Nephron progenitor cell (in vitro differentiated cells): ENCODE results near the gene TNF.
A peak's percentile ranks its signal among the peaks of the same experiment; 100 is the strongest.

Source experiments
- DNase-seq: peaks from one replicate; pipeline ENCODE4 v3.0.0; 2021
- H3K27ac Mint-ChIP-seq: 2 replicates; pipeline ENCODE4 v1.8.0; 2021; ENCODE audit warnings: mild to moderate bottlenecking, moderate library complexity, mixed read lengths
- H3K27me3 Mint-ChIP-seq: 2 replicates; pipeline ENCODE4 v1.8.0; 2021; ENCODE audit warnings: mild to moderate bottlenecking, low read depth, mixed read lengths; ENCODE audit not compliant: poor library complexity
- H3K36me3 Mint-ChIP-seq: 2 replicates; pipeline ENCODE4 v1.8.0; 2021; ENCODE audit warnings: low read depth, mixed read lengths
- H3K4me1 Mint-ChIP-seq: 2 replicates; pipeline ENCODE4 v1.8.0; 2021; ENCODE audit warnings: mixed read lengths
- H3K4me3 Mint-ChIP-seq: 2 replicates; pipeline ENCODE4 v1.8.0; 2021; ENCODE audit warnings: mild to moderate bottlenecking, moderate library complexity, mixed read lengths
- H3K9me3 Mint-ChIP-seq: 2 replicates; pipeline ENCODE4 v1.8.0; 2021; ENCODE audit warnings: mild to moderate bottlenecking, moderate library complexity, mixed read lengths
- CTCF ChIP-seq: fragments of 200-600 bp; sonication (generic); IDR thresholded peaks from 2 replicates; pipeline ENCODE4 v1.5.0; 2021; ENCODE audit warnings: antibody characterized with exemption

The TNF gene

GRCh38 chr6:31576897-31577578 is 1.7 kb downstream of the TNF start:
- Mint-ChIP-seq H3K27me3 (peaks cover 48% of the 10 kb centered on the region), H3K27ac (peak overlapping the region; percentile 93), H3K36me3 (no peaks in the 10 kb centered on the region), H3K9me3 (no peaks in the 10 kb centered on the region), H3K4me1 (peaks cover 55% of the 10 kb centered on the region), H3K4me3 (no peak overlapping the region)
- DNase-seq: no peak
- TF ChIP-seq CTCF: no peak

GRCh38 chr6:31577579-31577966 is 2.2 kb downstream of the TNF start:
- H3K36me3 Mint-ChIP-seq: no peaks in the 10 kb centered on the region
- no peak overlapping the region for H3K27ac Mint-ChIP-seq
- H3K9me3 Mint-ChIP-seq: no peaks in the 10 kb centered on the region
- H3K4me3 Mint-ChIP-seq: no peak overlapping the region
- DNase-seq: no peak
- peaks cover 60% of the 10 kb centered on the region for H3K4me1 Mint-ChIP-seq
- peaks cover 50% of the 10 kb centered on the region for H3K27me3 Mint-ChIP-seq
- no peak for TF ChIP-seq CTCF

- Mint-ChIP-seq H3K36me3 (no peaks in the 10 kb centered on the region), H3K4me3 (no peak overlapping the region), H3K27me3 (peaks cover 54% of the 10 kb centered on the region), H3K27ac (peak overlapping the region; percentile 72), H3K9me3 (no peaks in the 10 kb centered on the region), H3K4me1 (peaks cover 60% of the 10 kb centered on the region)
- no peak for DNase-seq
- TF ChIP-seq CTCF: no peak
These were observed 3.1 kb downstream of the TNF start for GRCh38 chr6:31578184-31579118.

GRCh38 chr6:31579119-31579505 is 3.7 kb downstream of the TNF start:
- H3K27me3 Mint-ChIP-seq: peaks cover 49% of the 10 kb centered on the region
- no peak for TF ChIP-seq CTCF
- H3K36me3 Mint-ChIP-seq: no peaks in the 10 kb centered on the region
- no peaks in the 10 kb centered on the region for H3K9me3 Mint-ChIP-seq
- H3K4me1 Mint-ChIP-seq: peaks cover 55% of the 10 kb centered on the region
- no peak overlapping the region for H3K27ac Mint-ChIP-seq
- no peak for DNase-seq
- no peak overlapping the region for H3K4me3 Mint-ChIP-seq

- TF ChIP-seq CTCF: no peak
- H3K9me3 Mint-ChIP-seq: no peaks in the 10 kb centered on the region
- H3K36me3 Mint-ChIP-seq: no peaks in the 10 kb centered on the region
- no peak for DNase-seq
- peak overlapping the region; percentile 98 for H3K4me3 Mint-ChIP-seq
- no peak overlapping the region for H3K27ac Mint-ChIP-seq
- H3K4me1 Mint-ChIP-seq: peaks cover 51% of the 10 kb centered on the region
- H3K27me3 Mint-ChIP-seq: peaks cover 47% of the 10 kb centered on the region
These were observed 4.4 kb downstream of the TNF start for GRCh38 chr6:31579546-31580437.
